A204.1 (cell line): ENCODE measurements around the gene SLC35E1.

Experiments
- FAIRE-seq: peaks from 2 replicates; lab custom pipeline; 2012; peaks lifted over from hg19 to GRCh38; lab: Jason Lieb, UNC

SLC35E1 gene

DNA sequence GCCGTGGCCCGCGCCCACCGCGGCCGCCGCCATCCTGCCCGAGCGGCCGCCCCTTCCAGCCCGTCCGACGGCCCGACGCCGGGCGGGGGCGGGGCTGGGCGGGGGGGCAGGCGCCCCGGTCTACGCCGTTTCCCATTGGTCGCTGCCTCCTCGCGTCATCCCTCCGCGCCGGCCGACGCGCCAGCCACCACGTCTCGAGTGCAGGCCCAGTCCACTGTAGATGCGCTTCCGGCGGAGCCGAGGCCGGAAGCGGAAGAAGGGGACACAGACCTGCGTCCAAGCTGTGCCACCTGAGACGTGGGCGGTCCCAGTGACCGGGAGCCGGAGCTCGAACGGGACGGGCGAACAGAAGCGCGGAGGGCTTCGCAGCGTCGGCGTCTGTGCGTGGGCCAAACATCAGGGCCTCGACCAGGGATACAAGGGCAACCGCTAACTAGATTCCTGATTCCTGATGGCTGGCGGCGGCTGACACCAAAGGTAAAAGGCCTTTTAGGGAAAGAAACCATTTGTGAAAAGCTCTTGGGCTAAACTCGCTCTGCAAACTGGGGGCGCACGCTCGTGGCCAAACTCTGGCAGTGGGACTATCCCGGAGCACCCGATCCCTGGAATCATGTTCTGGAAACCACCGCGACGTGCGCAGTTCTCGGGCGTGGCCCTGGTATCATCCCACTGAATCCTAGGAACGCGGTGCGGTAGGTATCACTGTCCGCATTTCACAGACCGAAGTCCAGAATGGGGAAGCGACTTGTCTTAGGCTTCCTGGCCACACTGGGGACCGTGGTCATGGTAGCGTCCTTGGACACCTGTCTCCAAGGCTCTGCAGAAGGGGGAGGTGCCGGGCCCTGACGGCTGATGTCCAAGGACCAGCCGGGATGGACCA is at the start of gene SLC35E1:
SLC35E1 (minus strand) TSS at position 84 of the 880 bp plus-strand sequence; CDS start at position 33, 51 bp downstream.
- no peak for FAIRE-seq

- FAIRE-seq, result no peak
Measured at GRCh38 chr19:16621165-16621800, 49.1 kb upstream of the SLC35E1 start.

DNA sequence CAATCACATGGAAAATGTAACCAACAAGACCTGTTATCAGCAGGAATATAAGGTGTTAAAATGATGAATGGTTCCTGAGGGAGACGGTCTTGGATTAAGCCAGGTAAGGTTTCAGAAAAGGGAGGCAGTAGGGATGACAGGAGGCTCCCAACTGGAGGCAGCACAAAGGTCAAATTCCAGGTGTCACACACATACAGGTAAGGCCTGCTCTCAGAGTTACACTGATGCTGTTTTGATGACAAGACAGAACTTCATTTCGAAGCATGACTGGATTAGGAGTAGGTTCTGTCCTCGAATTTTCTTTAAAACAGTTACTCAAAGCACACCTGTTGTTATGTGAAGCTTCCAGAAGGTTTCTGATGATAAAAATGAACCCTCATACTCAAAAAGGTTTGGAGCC is 48.4 kb upstream of the SLC35E1 start:
- no peak for FAIRE-seq

DNA sequence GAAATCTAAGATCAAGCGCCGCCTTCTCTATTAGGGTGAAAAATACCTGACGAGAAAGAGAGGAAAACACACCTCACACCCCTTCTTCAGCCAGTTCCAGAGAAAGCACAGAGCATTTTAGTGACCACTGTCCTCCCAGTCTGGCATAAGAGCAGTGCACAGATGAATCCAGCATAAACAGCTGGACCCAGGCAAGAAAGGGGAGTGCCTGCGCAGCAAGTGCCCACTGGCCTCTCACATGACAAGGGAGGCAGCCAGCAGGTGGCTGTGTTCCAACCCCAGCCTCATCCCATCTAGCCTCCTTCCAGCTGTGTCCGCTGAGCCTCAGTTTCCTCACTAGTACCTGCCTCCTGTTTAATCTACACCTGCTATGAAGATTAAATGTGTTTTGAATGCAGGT is 47.8 kb upstream of the SLC35E1 start:
- no peak for FAIRE-seq

DNA sequence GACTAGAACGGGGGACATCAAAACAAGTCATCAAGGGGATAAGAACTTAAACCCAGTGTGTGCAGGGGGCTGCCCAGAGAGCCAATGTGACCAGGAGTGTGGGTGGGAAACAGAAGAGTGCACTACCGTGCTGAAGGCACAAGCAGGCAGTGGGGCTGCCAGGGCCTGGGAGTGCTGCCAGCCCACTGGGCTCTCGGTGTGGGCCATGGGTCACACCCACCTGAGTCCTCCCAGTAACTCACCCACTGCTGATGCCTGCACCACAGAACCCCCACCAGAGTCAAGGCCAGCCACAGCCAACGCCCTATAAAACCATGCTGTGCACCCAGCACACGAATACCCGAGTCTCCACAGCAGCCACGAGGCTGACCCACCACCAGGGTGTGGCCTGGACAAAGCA is 47.2 kb upstream of the SLC35E1 start:
- no peak for FAIRE-seq

GRCh38 chr19:16618248-16618647 is 46.0 kb upstream of the SLC35E1 start:
- no peak for FAIRE-seq

DNA sequence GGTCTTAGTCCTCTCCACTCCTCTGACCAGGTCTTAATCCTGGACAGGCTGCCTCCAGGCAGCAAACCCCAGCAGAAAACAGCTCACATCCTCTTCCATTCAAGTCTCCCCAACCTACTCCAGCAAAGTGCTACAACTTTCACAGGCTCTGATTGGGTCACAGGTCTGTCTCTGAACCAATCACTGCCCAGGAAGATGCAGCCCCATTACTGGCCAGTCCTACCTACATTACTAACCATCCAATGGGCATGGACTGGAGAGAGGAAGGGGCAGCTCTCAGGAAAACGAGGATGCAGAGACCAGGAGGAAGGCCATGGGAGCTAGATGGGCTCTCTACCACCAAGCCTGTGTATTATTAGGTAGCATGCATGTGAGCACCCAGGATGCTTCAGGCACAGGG is 43.6 kb upstream of the SLC35E1 start:
- FAIRE-seq, result no peak

DNA sequence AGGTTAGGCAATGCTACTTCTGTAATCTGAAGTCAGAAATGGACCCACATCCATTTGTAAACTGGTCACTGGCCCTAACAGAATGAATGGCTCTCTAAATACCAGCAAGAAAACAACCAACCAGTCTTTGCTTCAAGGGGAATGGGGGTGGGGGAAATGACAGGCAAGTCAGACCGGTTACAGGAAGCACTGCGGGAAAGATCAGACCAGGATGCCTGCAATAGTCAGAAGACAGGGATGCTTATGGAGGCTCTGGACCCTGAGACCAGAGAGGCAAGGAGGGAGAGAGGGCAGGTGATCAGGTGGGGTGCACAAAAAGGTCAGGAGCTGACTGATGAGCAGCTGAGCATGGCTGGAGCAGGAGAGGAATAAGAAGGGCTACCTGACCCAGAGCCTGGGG is 42.7 kb upstream of the SLC35E1 start:
- no peak for FAIRE-seq

- no peak for FAIRE-seq
Measured at GRCh38 chr19:16613841-16614240, 41.6 kb upstream of the SLC35E1 start.

GRCh38 chr19:16612636-16613035 is 40.4 kb upstream of the SLC35E1 start:
- FAIRE-seq, result no peak

DNA sequence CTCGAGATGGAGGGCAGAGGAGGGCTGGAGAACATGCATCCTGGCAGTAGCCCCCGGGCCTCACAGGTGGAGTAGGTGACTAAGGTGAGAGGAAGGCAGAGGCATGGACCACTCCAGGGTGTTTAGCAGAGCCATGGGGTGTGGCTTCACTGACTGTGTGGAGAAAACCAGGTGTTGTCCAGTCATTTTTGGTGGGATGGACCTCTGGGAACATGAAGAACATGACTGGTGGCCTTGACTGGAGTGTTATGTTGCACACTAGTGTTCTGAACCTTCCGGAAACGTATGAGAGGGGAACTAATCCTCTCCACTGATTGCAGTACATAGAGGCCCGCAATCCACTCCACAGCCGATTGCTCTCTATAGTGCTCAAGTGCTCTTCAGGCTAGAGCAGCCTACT is 38.9 kb upstream of the SLC35E1 start:
- FAIRE-seq, result no peak

DNA sequence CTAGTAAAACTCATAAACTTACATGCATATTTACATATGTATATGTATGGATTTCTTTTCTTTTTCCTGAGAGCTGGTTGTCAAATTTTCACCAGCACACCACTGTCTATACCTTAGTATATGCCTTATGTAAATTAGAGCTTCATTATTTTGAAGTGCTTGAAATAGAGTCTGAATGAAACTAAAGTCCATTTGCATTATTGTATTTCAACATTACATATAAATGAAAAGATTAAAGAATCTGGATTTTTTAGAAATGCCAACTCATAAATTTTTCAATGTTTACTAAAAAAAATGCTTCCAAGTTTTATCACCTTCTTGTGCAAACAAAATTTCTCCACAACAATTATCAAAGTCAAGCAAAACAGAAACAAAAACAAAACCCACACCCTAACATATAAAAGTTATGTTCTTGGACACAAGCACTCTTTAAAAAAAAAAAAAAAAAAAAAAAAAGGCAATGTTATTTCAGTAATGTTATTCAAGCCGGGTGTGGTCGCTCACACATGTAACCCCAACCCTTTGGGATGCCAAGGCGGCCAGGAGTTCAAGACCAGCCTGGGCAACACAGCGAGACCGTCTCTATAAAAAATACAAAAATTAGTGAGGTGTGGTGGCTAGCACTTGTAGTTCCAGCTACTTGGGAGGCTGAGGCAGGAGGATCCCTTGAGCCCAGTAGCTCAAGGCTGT is 37.4 kb upstream of the SLC35E1 start:
- no peak for FAIRE-seq

DNA sequence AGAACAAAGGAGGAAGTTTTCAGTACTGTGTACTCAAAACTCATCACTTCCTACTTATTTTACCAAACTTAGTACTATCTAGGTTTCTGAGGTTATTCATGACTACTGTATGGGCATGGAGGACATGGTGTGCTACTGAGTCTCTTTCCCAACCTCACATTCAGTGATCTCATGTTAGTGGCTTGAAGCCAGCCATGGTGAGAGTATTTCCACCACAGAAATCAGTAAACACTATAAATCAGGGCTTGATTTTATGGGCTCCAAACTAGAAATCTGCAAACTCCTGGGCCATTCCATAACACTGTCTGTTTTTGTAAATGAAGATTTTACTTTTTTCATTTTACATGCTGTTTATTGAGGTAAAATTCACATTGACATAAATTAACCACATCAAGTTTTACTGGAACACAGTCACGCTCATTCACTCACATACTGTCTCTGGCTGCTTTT is 36.1 kb upstream of the SLC35E1 start:
- no peak for FAIRE-seq

DNA sequence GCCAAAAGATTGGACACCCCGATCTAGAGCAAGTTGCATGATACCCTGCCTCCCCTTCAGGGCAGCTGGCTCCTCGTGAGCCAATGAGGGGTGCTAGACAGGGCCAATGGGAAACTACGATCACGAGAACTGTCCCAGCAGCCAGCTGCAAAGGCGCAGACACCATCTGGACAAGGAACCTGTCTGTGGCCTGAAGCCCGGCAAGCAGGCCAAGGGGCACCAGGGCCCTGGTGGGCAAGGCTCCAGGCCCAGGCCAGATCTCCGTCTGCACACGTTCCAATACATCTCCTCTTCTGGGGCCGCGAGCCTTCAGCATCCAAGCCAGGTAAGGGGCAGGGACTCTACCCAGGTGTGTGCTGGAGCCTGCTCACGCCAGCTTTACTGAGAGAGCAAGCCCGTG is 35.6 kb upstream of the SLC35E1 start:
- no peak for FAIRE-seq

DNA sequence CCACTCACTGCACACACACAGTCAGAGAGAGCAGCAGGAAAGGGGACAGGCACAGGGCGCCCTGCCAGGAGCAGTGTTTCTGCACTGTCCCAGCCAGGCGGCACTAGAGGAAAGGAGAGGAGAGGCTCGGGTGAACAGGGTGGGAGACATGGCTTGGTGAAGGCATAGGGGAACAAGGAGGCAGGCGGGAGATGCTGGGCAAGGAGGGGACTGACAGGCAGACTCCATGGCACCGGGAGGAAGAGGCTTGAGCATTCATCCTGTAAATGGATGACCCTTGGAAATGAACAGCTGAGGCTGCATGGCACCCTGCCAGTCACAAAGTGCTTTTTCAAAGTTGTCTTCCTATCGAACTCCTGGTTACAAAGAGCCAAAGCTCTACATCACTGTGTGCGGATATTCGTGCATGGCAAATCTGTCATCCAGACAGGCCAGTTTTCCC is 33.4 kb upstream of the SLC35E1 start:
- FAIRE-seq, result no peak

DNA sequence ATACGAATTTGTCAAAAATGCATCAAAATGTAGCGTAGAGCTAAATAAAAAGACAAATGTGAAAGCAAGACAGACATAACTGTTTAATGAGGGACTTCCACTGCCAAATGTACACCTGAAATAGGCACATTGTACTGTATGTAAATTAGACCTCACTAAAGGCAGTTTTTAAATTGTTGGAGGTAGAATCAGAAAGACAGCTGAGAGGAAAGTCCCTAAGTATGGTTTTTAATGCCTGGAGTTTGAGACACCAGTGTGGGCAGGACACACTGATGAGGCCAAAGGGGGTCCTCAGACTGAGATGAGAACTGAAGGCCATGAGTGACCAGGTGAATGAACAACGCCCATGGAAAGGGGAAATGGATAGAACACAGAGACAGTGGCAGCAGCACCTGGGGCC is 32.9 kb upstream of the SLC35E1 start:
- no peak for FAIRE-seq

DNA sequence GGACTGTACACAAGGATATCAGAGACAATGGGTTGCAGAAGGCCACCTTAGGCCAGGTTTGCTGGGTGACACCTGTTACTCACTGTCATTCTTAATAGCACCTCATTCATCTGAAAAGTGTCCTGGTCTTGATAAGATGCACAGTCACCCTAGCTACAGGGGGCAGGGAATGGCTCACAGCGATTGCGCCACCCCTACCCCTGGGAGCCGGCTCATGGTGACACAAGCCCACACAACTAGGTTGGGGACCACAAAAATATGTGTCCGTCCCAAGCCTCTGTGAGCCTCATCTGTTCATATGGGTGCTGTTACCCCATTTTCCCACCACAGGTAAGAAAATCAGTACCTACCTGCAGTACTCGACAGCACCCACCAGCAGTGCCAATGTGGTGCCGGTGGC is 32.4 kb upstream of the SLC35E1 start:
- FAIRE-seq, result no peak

- FAIRE-seq, result no peak
Measured at GRCh38 chr19:16603090-16603489, 30.9 kb upstream of the SLC35E1 start.

DNA sequence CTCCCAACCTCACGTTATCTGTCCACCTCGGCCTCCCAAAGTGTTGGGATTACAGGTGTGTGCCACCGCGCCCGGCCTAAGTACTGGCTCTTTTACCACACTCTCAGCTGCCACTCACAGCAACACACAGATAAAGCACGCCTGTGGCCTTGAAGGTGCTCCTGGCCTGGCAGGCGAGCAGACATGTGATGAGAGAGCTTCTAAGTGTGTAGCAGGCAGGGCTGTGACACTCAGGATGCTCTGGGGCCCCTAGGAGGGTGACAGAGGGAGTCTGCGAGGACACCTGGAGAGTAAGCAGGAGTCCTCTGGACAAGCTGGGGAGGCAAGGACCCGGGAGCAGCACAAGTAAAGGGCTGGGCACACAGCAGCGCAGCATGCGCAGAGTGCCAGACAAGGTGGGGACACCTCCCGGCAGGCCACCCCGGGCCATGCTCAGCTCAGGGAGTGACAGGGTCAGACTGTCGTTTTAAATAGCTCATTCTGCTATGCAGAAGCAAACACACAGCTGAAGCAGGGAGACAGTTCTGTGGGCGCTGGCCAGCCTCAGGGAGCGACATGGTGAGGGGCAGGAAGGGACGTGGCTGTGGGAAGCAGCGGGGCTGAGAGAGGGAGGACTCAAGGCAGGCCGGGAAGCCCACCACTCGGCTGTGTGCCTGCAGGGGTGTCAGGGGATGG is 29.3 kb upstream of the SLC35E1 start:
- no peak for FAIRE-seq

GRCh38 chr19:16600824-16601223 is 28.6 kb upstream of the SLC35E1 start:
- FAIRE-seq, result no peak

DNA sequence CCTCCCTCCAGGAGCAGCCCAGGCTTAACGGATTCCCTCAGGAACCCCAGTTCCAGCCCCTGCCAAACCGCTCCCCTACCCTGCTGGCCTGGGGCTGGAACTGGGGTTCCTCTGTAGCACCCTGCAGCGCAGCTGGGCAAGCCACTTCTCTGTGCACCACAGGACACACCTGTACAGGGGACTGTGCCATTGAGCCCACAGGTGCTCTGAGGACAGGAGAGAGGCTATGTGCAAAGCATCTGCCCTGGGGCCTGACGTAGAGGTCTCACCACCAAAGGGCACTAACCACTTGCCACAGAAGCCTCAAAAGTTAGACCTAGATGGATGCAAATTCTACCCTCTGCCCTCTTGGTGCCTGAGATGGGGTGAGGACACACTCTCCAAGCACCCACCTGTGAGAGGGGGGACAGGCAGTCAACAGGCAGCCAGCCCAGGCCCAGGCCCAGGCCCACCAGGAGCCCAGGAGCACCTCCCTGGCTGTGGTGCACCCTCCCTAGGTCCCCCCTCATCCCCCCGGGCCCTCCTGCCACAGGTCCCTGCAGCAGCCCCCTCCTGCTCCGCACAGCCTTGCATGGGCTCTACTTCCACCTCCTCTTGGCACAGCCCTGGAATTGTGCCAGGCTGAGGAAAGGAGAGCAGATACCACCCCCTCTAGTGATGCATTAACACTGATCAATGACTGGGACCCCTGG is 27.6 kb upstream of the SLC35E1 start:
- FAIRE-seq, result no peak

DNA sequence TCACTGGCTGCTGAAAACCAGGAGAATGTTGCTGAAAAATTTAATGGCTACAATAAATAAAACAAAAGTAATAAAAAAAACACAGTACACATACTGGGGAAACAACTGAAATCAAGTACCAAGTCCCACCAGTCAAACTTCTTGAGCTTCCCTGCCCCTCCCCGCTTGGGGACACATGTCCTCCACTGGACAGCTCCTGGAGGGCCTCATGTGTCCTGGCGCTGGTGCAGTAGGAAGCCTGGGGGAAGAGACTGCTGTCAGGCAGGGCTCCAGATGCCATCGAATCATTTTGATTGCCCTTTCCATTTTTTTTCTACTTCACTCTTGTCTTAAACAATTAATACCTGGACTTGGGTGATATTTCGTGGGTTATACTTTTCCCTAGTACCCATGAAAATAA is 26.6 kb upstream of the SLC35E1 start:
- no peak for FAIRE-seq
